Measurements from ENCODE around the gene SELPLG. TPM values are rescaled to one million over a fixed set of nuclear protein-coding genes. Genes with fewer than 3 reads are reported as not detected.

Gene SELPLG
- total RNA-seq, 2 donors from 2014 or later, result 2.6 to 5.3 TPM

DNA sequence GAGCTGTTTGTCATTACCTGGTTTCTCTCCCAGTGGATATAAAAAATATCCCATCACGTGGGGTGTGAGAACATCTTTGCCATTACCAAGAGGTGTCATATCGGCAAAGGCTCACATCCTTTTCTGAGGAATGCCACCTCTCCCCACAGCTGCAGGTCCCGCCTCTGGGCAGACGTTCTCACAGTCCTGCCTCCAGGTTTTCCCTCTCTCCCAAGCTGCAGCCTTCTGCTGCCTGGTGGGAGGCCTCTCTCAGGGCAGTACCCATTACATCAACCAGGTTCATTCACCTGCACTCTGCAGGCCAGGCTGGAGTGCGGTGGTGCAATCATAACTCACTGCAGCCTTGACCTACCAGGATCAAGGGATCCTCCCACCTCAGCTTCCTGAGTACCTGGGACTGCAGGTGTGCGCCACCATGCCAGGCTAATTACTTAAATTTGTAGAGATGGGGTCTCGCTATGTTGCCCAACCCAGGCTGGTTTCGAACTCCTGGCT lies 20.9 kb downstream of the SELPLG start:
- DNase-seq (ENCODE audit: low spot score), result no peak
- H3K4me1 ChIP-seq (replicated peaks), result no peaks in the 10 kb centered on the region
- H3K36me3 ChIP-seq, result no peaks in the 10 kb centered on the region
- no peaks in the 10 kb centered on the region for H3K9me3 ChIP-seq
- WGBS, result 69% methylated on average over 8 of the region's 8 CpGs
- TF ChIP-seq POLR2A (IDR thresholded peaks at IDR 0.05) (no peak), POLR2AphosphoS5 (IDR thresholded peaks at IDR 0.05) (no peak)
- TF ChIP-seq, protein P1, sequence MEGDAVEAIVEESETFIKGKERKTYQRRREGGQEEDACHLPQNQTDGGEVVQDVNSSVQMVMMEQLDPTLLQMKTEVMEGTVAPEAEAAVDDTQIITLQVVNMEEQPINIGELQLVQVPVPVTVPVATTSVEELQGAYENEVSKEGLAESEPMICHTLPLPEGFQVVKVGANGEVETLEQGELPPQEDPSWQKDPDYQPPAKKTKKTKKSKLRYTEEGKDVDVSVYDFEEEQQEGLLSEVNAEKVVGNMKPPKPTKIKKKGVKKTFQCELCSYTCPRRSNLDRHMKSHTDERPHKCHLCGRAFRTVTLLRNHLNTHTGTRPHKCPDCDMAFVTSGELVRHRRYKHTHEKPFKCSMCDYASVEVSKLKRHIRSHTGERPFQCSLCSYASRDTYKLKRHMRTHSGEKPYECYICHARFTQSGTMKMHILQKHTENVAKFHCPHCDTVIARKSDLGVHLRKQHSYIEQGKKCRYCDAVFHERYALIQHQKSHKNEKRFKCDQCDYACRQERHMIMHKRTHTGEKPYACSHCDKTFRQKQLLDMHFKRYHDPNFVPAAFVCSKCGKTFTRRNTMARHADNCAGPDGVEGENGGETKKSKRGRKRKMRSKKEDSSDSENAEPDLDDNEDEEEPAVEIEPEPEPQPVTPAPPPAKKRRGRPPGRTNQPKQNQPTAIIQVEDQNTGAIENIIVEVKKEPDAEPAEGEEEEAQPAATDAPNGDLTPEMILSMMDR (IDR thresholded peaks at IDR 0.05), result no peak
- H3K27ac ChIP-seq, result no peak overlapping the region
- H3K27me3 ChIP-seq (replicated peaks; ENCODE audit: insufficient read depth), result no peaks in the 10 kb centered on the region
- intact Hi-C loops (cut with DNase I), result no loop called here
- H3K4me3 ChIP-seq, result no peak overlapping the region

DNA sequence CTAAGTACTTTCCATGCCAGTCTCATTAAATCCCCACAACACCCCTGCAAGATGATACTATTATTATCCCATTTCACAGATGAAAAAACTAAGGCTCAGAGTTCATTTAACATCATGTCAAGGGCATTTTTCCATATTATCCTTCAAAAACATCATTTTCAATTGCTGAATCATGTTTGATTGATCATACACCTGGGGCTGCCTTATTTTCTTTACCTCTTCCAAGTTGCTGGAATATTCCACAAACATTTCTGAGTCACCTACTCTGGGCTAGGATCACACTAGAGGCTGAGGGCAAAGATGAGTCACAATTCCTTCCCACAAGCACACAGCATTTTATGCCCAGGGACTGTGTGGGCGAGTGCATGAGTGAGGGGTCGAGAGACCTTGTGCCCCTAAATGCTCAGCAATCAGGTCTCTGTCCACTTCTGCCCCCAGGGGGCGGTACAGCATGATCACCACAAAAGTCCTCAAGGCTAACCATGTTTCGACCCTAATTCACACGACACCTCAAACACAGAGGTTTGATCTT lies 21.7 kb downstream of the SELPLG start:
- TF ChIP-seq, protein P1 (IDR thresholded peaks at IDR 0.05), result peak in 1 of 4 experiments; percentile 18
- TF ChIP-seq POLR2A (IDR thresholded peaks at IDR 0.05), result no peak
- 62% methylated on average over 5 of the region's 5 CpGs for WGBS
- intact Hi-C loops (cut with DNase I), result no loop called here
- Histone ChIP-seq H3K27me3 (replicated peaks; ENCODE audit: insufficient read depth) (no peaks in the 10 kb centered on the region), H3K9me3 (no peaks in the 10 kb centered on the region), H3K36me3 (no peaks in the 10 kb centered on the region), H3K4me3 (no peak overlapping the region), H3K4me1 (replicated peaks) (no peaks in the 10 kb centered on the region), H3K27ac (no peak overlapping the region)
- DNase-seq (ENCODE audit: low spot score), result no peak

DNA sequence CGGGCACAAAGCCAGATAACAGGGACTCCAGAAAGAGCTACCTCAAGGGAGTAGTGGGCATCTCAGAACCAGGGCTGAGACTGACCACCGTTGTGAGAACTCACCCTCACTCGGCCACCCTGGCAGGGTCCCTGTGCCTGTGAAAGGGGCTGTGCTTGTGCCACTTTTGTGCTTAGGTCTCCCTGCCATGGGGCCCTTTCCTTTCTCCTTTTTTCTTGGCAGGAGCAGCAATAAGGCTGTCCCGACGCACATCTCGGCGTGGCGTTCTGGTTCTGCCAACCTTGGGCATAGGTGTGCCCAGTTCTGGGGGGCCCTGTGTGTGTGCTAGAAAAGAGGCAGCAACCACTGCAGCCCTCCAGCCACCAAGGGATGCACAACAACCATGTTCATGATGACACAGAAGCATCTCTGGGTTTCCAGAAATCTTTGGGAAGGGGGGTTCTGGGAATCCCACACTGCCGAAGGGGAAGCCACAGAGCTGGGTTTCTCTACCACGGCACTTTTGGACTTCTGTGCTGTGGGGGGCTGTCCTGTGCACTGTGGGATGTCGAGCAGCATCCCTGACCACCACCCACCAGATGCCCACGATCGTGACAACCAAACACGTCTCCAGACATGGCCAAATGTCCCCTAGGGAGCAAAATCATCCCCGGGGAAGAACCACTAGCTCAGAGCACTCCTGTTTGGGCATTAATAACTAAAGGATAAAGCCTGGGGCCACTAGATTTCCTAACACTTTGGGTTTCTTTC lies 22.7 kb downstream of the SELPLG start:
- 77% methylated on average over 15 of the region's 15 CpGs for WGBS
- intact Hi-C loops (cut with DNase I), result no loop called here

DNA sequence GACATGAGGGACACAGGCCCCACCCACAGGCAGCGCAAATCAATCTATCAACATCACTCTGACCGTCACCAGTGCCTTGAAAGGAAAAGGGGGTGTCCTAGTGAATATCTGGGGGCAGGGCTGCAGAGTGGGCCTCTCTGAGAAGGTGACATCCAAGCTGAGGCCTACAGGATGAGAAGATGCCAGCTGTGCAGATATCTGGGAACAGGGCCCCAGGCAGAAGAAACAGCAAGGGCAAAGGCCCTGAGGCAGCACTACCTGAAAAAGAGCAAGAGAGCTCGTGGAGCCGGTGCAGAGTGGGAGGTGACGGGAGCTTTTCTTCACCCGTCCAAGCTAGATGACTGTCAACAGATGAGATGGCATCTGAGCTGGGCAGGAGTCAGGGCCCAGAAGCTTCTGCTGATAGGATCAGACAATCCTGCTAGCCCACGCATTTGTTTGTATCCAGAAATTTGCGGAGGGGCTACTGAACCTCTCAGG lies 23.3 kb downstream of the SELPLG start:
- no peak for DNase-seq (ENCODE audit: low spot score)
- intact Hi-C loops (cut with DNase I), result no loop called here
- no peak overlapping the region for H3K27ac ChIP-seq

More for the DNA sequence above, 22.7 kb downstream of the SELPLG start:
- no peak for DNase-seq (ENCODE audit: low spot score)
- no peak overlapping the region for H3K27ac ChIP-seq
- H3K9me3 ChIP-seq, result no peaks in the 10 kb centered on the region
- no peak for TF ChIP-seq POLR2AphosphoS5 (IDR thresholded peaks at IDR 0.05)
- TF ChIP-seq, protein P1 (IDR thresholded peaks at IDR 0.05), result no peak
- TF ChIP-seq POLR2A (IDR thresholded peaks at IDR 0.05), result no peak
- H3K4me1 ChIP-seq (replicated peaks), result no peaks in the 10 kb centered on the region
- H3K4me3 ChIP-seq, result no peak overlapping the region
- H3K36me3 ChIP-seq, result no peaks in the 10 kb centered on the region
- no peaks in the 10 kb centered on the region for H3K27me3 ChIP-seq (replicated peaks; ENCODE audit: insufficient read depth)

More for the DNA sequence above, 23.3 kb downstream of the SELPLG start:
- H3K27me3 ChIP-seq (replicated peaks; ENCODE audit: insufficient read depth), result no peaks in the 10 kb centered on the region
- H3K9me3 ChIP-seq, result no peaks in the 10 kb centered on the region
- no peak overlapping the region for H3K4me3 ChIP-seq
- TF ChIP-seq POLR2A (IDR thresholded peaks at IDR 0.05) (no peak), POLR2AphosphoS5 (IDR thresholded peaks at IDR 0.05) (no peak)
- TF ChIP-seq, protein P1 (IDR thresholded peaks at IDR 0.05), result no peak
- 76% methylated on average over 8 of the region's 8 CpGs for WGBS
- no peaks in the 10 kb centered on the region for H3K4me1 ChIP-seq (replicated peaks)
- H3K36me3 ChIP-seq, result no peaks in the 10 kb centered on the region

All from prostate gland (tissue), 2 donors.